SIG-M5 treated with dmso at 0.1 percent for 504 hours (cell line): ENCODE data around the gene AIPL1.

Experiments
- DNase-seq: peaks from one replicate; lab custom pipeline; 2025; ENCODE audit not compliant: unreplicated experiment; lab: John Stamatoyannopoulos, UW

Gene AIPL1

DNA sequence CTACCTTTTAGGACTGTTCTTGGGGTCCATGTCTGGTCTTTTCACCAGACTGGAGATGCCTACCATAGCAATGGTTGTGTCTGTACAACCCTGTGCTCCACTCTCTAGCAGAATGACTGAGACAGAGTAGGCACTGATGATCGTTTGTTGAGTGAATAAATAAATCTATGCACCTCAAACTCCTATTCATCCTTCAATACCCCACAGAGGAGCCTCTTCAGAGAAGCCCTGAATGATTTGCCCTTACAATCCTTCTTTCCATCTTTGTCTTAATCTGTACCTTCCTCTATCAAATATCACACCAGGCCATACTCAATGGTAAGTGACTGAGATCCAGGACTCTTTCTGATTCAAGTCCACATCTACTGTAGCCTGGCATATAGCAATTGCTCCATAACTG, 32.6 kb upstream of the AIPL1 start:
- DNase-seq: no peak

GRCh38 chr17:6465206-6466003, 30.5 kb upstream of the AIPL1 start:
- DNase-seq: no peak

DNA sequence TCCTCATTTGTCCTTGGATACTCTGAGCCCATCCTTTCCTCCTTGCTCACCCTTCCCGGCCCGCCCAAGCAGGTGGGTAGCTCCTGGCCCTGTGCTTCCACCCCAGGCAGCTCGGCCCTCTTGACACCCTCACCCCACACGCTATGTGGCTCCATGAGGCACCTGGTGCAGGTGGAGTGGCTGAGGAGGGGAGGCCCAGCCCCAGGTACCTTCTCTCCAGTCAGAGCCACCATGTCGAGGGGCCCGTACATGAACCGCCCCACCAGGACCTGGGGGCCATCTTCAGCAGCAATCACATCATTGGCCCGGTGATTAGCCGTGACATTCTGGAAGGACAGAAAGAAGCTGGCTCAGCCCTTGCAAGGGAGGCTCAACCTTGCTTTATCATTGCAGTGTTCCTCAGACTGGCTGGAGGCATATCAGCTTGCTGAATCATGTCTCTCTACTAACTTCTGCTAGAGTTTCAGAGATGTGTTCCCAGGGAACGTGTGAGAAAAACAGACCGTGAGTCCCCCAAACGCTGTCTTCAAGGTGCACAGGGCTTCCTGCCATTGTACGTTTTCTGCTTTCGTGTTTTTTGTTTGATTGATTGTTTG, 29.6 kb upstream of the AIPL1 start:
- DNase-seq: no peak

GRCh38 chr17:6463616-6464445, 28.9 kb upstream of the AIPL1 start:
- DNase-seq: no peak

- no peak for DNase-seq
Observed at GRCh38 chr17:6462692-6463091, 27.8 kb upstream of the AIPL1 start.

DNA sequence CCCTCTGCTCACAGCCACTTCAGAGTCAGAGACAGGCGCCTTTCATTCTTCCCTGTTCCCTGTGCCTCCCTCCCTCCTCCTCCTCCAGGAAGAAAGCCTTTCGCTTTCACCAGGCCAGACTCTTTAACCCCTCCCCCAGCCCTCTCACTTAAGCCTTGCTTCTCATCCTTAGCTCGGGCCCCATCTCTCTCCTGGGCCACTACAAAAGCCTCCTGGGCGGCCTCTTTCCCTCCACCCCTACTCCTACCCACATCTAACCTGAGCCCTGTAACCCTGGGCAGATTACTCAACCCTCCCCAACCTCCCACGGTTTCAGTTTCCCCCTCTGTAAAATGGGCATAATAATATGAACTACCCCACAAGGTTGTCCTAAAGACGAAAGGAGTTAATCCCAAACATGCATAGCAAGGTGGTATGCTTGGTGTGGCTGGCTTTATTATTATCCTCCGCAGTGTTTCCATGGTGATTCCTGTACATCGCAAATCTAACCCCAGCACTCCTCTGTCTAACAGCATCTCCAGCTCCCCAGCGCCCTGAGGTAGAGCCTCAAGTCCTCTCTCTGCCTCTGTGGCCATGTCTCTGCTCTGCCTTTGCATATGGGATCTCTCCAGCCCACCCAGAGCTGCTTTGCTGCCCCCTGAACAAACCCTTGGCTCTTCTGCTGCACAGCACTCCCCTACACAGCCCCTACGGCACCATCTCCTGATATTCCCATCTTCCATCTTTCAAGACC, 27.0 kb upstream of the AIPL1 start:
- no peak for DNase-seq

GRCh38 chr17:6461246-6461645, 26.3 kb upstream of the AIPL1 start:
- DNase-seq: no peak

- DNase-seq: no peak
Observed at GRCh38 chr17:6460531-6461161, 25.7 kb upstream of the AIPL1 start.

GRCh38 chr17:6458460-6458950, 23.6 kb upstream of the AIPL1 start:
- DNase-seq: no peak

DNA sequence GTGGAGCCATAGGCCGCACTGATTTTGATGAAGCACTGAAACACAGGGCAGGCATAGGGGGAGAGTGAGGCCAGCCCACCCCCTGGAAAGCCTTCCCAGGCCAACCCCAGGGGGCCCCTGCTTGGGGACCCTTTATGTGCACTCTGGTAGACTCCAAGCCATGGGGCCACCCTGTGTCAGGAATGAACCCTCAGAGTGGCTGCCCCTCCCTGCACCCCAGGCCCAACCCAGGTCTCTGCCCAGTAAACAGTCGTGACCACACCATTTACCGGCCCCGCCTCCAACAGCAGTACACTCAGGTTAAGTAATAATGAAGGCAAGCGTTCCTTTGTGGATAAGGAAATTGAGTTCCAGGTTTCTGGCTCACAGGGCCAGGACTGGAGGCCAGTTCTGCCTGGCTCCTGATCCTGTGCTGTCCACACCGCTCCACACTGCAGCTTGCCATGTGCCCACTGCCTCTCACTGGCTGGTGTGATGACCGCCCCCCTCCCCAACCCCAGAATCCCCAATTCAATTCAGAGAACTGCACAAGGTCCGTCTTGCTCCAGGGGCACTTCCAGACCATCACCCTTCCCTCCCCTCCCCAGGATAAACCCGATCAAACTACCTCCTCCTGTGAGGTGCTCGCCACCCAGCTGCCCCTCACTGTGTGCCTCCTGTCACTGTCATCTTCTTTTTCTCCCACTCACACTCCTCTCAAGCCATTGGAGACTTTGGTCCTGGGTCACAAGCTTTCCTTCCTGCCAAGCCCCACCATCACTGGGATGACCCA, 23.0 kb upstream of the AIPL1 start:
- DNase-seq: no peak

GRCh38 chr17:6456914-6457687, 22.2 kb upstream of the AIPL1 start:
- DNase-seq: no peak

DNA sequence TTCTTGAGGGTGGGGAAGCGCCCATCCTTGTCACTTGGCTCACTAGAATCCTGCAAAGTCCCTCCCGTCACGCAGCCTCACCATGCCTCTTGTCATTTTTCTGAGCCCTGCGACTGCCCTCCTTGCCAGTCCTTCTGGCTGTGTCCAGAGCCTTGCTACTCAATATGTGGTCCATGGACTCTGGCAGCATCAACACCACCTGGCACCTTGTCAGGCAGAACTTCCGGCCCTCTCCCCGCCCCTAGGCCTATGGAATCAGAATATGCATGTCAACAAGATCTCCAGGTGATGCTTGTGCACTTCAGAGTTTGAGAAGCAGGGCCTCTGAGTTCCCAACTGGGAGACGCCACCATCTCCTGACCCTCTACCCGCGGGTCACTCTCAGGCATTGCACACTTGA, 21.4 kb upstream of the AIPL1 start:
- no peak for DNase-seq

GRCh38 chr17:6455321-6455705, 20.4 kb upstream of the AIPL1 start:
- DNase-seq: no peak

DNA sequence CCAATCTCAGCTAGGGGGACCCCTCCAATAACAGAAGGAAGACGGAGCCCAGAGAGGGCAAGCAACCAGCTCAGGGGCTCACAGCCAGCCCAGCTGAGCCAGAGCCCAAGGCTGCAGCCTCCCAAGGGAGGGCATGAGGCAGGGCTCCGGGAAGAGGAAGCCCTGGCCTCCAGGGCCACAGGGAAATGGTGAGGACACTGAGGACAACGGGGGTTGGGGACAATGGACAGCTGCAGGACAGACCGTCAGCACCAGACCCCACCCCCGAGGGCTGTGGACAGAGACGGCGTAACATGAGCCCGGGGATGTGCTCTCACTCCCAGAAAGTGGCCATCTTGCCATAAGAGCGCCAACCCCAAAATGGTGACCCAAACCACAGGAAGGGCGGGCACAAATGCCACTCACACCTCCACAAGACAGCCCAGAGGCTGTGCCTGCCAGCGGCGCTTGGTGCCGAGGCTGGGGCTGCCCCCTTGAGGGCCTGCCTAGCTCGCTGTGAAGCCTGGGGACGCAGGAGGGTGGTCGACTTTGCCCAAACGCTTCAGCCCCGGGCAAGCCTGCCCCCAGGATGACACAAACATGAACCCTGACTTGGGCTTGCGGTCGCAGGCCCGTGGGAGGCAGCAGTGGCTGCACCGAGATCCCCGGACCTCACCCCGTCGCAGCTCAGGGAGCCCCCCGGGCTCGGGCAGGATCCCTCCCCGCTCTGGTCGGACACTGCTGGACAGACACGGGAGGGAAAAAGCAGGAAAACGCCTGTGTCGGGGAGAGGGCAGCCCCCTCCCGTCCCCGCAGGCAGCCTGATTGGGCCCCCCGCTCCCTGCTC, 19.8 kb upstream of the AIPL1 start:
- no peak for DNase-seq

DNA sequence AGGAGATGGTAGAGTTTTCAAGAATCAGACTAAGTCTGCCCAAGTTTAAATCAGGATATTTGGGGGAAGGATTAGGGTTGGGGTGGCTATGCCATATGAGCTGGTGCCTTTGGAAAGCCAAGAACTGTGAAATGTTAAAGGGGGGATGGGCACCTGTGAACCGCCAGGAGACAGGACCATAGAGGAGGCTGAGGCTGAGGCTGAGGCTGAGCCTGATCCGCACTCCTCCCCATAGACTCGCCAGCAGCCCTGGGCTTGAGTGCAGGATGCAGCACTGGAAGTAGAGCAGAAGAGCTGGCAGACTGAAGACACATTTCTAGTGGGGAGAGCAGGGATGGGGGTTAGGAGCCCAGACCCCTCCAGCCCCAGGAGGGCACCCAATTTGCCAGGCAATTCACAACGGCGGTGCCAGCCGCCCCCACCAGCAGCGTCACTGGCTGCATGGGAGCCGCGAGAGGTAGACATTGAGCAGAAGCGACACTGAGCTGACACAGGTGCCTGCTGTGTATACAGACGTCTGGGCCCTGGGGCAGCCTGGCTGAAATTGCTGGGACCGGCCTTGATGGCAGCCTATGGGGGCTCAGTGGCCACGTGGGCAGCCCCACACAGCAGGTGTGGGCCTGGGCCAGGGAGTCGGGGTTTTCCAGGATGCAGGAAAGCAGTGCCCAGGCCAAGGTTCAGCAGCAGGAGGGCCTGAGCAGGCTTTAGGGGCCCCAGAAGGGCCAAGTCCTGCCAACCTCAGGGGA, 18.5 kb upstream of the AIPL1 start:
- no peak for DNase-seq

DNA sequence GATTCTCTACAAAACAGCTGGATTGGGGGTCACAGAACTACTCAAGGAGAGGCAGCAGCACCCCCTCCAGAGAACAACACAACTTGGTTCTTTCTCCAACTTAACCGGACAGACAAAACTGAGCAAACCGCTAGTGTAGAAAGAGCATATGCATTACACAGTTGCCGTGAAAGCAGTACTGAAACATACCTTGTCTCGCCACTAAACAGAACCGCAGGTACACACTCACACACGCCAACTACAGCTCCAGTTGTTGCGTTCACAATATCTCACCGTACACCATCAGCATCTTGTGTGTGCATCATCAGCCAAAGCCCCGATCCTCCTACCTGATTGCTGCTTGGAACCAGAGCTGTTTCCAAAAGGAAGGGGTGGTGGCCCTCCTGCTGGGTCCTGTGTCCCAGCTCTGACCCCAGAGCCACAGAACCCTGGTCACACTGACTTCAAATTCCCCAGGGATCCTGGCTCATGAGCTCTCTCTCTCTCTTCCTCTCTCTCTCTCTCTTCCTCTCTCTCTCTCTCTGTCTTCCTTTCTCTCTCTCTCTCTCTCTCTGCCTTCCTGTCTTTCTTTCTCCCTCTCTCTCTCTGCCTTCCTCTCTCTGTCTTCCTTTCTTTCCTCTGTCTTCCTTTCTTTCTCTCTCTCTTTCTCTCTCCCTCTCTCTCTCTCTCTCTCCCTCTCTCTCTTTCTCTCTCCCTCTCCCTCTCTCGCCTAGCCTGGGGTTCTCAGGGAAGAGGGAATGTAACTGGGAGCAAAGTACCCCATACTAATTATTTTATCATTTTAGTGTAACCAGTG, 17.7 kb upstream of the AIPL1 start:
- DNase-seq: no peak
